Vagina (tissue), 2 donors: ENCODE results near the gene LYPD6.

Experiments used
- POLR2AphosphoS5 ChIP-seq, 2 donors: sonication (generic); formaldehyde crosslinking; IDR thresholded peaks; one replicate each; pipeline ENCODE4 v1.9.0; 2017; ENCODE audit warnings: antibody characterized with exemption in 2 of 2, mild to moderate bottlenecking in 2 of 2, low read depth in 1 of 2; ENCODE audit not compliant: insufficient read depth in 1 of 2
- TF ChIP-seq, protein P1 (sequence below), 3 experiments: fragments of 450-650 bp in 2 of 3; fragments of 200-600 bp in 1 of 3; sonication (generic) in 1 of 3; IDR thresholded peaks; one replicate each; pipeline ENCODE4 v1.5.1; 2017 to 2019; ENCODE audit warnings: antibody characterized with exemption in 3 of 3, mild to moderate bottlenecking in 2 of 3, moderate library complexity in 2 of 3

DNA sequence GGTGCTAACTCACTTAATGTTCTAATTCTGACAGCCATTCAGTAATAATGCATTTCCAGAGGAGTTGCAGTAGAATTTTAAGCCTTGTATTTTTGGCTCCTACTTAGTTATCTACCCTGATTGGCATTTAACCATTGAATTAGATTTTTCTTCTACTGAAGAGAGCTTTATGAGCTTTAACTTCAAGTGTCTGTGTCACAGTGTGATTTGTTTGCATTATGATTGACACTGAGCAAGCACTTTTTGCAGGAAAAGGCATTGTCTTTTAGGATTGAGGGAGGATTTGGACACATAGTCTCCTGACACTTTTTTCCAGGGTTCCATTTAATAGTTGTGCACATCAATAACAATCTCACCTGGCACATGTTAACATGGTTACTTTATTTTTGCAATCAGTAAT, 26.7 kb downstream of the LYPD6 start:
- TF ChIP-seq POLR2AphosphoS5 (IDR thresholded peaks at IDR 0.05; ENCODE audit: insufficient read depth in 1 of 2, low read depth in 1 of 2) = no peak
- TF ChIP-seq, protein P1, sequence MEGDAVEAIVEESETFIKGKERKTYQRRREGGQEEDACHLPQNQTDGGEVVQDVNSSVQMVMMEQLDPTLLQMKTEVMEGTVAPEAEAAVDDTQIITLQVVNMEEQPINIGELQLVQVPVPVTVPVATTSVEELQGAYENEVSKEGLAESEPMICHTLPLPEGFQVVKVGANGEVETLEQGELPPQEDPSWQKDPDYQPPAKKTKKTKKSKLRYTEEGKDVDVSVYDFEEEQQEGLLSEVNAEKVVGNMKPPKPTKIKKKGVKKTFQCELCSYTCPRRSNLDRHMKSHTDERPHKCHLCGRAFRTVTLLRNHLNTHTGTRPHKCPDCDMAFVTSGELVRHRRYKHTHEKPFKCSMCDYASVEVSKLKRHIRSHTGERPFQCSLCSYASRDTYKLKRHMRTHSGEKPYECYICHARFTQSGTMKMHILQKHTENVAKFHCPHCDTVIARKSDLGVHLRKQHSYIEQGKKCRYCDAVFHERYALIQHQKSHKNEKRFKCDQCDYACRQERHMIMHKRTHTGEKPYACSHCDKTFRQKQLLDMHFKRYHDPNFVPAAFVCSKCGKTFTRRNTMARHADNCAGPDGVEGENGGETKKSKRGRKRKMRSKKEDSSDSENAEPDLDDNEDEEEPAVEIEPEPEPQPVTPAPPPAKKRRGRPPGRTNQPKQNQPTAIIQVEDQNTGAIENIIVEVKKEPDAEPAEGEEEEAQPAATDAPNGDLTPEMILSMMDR (IDR thresholded peaks at IDR 0.05) = no peak
